ENCODE results near the gene PPIL3. TPM values are rescaled to one million over a fixed set of nuclear protein-coding genes. Genes with fewer than 3 reads are reported as not detected.
"Not testable (repeated sequence)": the region's sequence is repeated elsewhere in the genome, so short reads cannot be mapped to it uniquely, and the experiment has no call there.

The PPIL3 gene
- total RNA-seq, 4 donors from 2014 or later: 0.59 to 76.8 (median 27.5) TPM

GRCh38 chr2:200913654-200914053 is 24.8 kb upstream of the PPIL3 start:
- no peak overlapping the region for H3K27ac ChIP-seq
- no peaks in the 10 kb centered on the region for H3K27me3 ChIP-seq
- no peak for TF ChIP-seq CTCF (IDR thresholded peaks at IDR 0.05)
- no peak for TF ChIP-seq POLR2A (IDR thresholded peaks at IDR 0.05)
- no peaks in the 10 kb centered on the region for H3K36me3 ChIP-seq
- intact Hi-C loops (cut with DNase I; ENCODE audit: low total_unique reads): no loop called here
- no peaks in the 10 kb centered on the region for H3K9me3 ChIP-seq
- H3K4me1 ChIP-seq: no peaks in the 10 kb centered on the region
- DNase-seq: no peak
- no peak overlapping the region for H3K4me3 ChIP-seq

GRCh38 chr2:200909958-200910357 is 21.1 kb upstream of the PPIL3 start:
- no peaks in the 10 kb centered on the region for H3K36me3 ChIP-seq
- intact Hi-C loops (cut with DNase I; ENCODE audit: low total_unique reads): no loop called here
- no peak for TF ChIP-seq CTCF (IDR thresholded peaks at IDR 0.05)
- TF ChIP-seq POLR2A (IDR thresholded peaks at IDR 0.05): no peak
- no peaks in the 10 kb centered on the region for H3K27me3 ChIP-seq
- H3K4me3 ChIP-seq: no peak overlapping the region
- H3K4me1 ChIP-seq: no peaks in the 10 kb centered on the region
- H3K9me3 ChIP-seq: no peaks in the 10 kb centered on the region
- no peak for DNase-seq
- H3K27ac ChIP-seq: no peak overlapping the region

- H3K4me1 ChIP-seq: no peaks in the 10 kb centered on the region
- no peaks in the 10 kb centered on the region for H3K9me3 ChIP-seq
- no peak overlapping the region for H3K27ac ChIP-seq
- intact Hi-C loops (cut with DNase I; ENCODE audit: low total_unique reads): no loop called here
- TF ChIP-seq CTCF (IDR thresholded peaks at IDR 0.05) (peak; percentile 47 to 54 (median 50)), POLR2A (IDR thresholded peaks at IDR 0.05) (no peak)
- no peaks in the 10 kb centered on the region for H3K36me3 ChIP-seq
- no peaks in the 10 kb centered on the region for H3K27me3 ChIP-seq
- DNase-seq: peak; percentile 42 to 51
- H3K4me3 ChIP-seq: no peak overlapping the region
Measured at GRCh38 chr2:200905618-200906296, 16.9 kb upstream of the PPIL3 start.

GRCh38 chr2:200901459-200902072 is 12.7 kb upstream of the PPIL3 start:
- Histone ChIP-seq H3K4me3 (no peak overlapping the region), H3K36me3 (no peaks in the 10 kb centered on the region), H3K27ac (no peak overlapping the region), H3K27me3 (no peaks in the 10 kb centered on the region), H3K9me3 (no peaks in the 10 kb centered on the region), H3K4me1 (no peaks in the 10 kb centered on the region)
- TF ChIP-seq POLR2A (IDR thresholded peaks at IDR 0.05) (no peak), CTCF (IDR thresholded peaks at IDR 0.05) (peak; percentile 48 to 74 (median 68))
- intact Hi-C loops (cut with DNase I; ENCODE audit: low total_unique reads): no loop called here
- peak; percentile 33 to 67 for DNase-seq

GRCh38 chr2:200899482-200899881 is 10.6 kb upstream of the PPIL3 start:
- H3K27ac ChIP-seq: no peak overlapping the region
- no peak for DNase-seq
- H3K4me3 ChIP-seq: no peak overlapping the region
- H3K27me3 ChIP-seq: no peaks in the 10 kb centered on the region
- no peaks in the 10 kb centered on the region for H3K4me1 ChIP-seq
- H3K9me3 ChIP-seq: no peaks in the 10 kb centered on the region
- intact Hi-C loops (cut with DNase I; ENCODE audit: low total_unique reads): no loop called here
- H3K36me3 ChIP-seq: no peaks in the 10 kb centered on the region
- TF ChIP-seq CTCF (IDR thresholded peaks at IDR 0.05) (no peak), POLR2A (IDR thresholded peaks at IDR 0.05) (no peak)

- H3K36me3 ChIP-seq; H3K27me3 ChIP-seq; H3K4me3 ChIP-seq; H3K27ac ChIP-seq; DNase-seq; intact Hi-C loops (cut with DNase I; ENCODE audit: low total_unique reads); H3K4me1 ChIP-seq; H3K9me3 ChIP-seq: not testable (repeated sequence)
Measured at GRCh38 chr2:200881715-200882249, 7.1 kb downstream of the PPIL3 start.

Data from uterus (tissue), 4 donors.